B cell (primary cell): Measurements from ENCODE around the gene PRDM11.

Source experiments
- CTCF ChIP-seq: fragments of 200-600 bp; IDR thresholded peaks from one replicate; pipeline ENCODE4 v1.8.0; 2022; ENCODE audit warnings: antibody characterized with exemption, mild to moderate bottlenecking
- EZH2 ChIP-seq: IDR thresholded peaks from 2 replicates; pipeline ENCODE4 v1.6.1; 2012; ENCODE audit warnings: borderline replicate concordance, low read depth, mild to moderate bottlenecking, moderate library complexity, low read length; ENCODE audit not compliant: insufficient read depth, poor library complexity, severe bottlenecking

GRCh38 chr11:45208135-45208534 lies 61.7 kb downstream of the PRDM11 start:
- TF ChIP-seq CTCF (no peak), EZH2 (no peak)
